Neural cell (in vitro differentiated cells): Measurements from ENCODE around the gene USP37. TPM values are rescaled to one million over a fixed set of nuclear protein-coding genes. Genes with fewer than 3 reads are reported as not detected.

Experiments
- H2AFZ ChIP-seq: fragments of 200-600, 300-800 bp; sonication (generic), shearing (Covaris generic); 2 replicates; pipeline ENCODE4 v1.6.0; 2014; ENCODE audit warnings: low read depth, mild to moderate bottlenecking, antibody characterized with exemption, low read length, moderate library complexity
- H3F3A ChIP-seq: fragments of 200-600 bp; shearing (Covaris generic); 2 replicates; pipeline ENCODE4 v1.6.1; 2016; ENCODE audit warnings: mild to moderate bottlenecking, moderate library complexity, mixed read lengths, antibody characterized with exemption, low read length; ENCODE audit not compliant: insufficient read depth, poor library complexity, severe bottlenecking
- H3K27ac ChIP-seq: fragments of 200-600, 300-800 bp; sonication (generic), shearing (Covaris generic); 2 replicates; pipeline ENCODE4 v1.5.1; 2014; ENCODE audit warnings: mild to moderate bottlenecking, low read length, moderate library complexity
- H3K27me3 ChIP-seq: fragments of 300-800, 200-600 bp; sonication (generic), shearing (Covaris generic); 2 replicates; pipeline ENCODE4 v1.6.0; 2014; ENCODE audit warnings: mild to moderate bottlenecking, low read depth, low read length, moderate library complexity; ENCODE audit not compliant: insufficient read depth
- H3K36me3 ChIP-seq: fragments of 300-800, 200-600 bp; sonication (generic), shearing (Covaris generic); 2 replicates; pipeline ENCODE4 v1.5.1; 2014; ENCODE audit warnings: mild to moderate bottlenecking, antibody characterized with exemption, low read length, moderate library complexity; ENCODE audit not compliant: insufficient read depth
- H3K4me2 ChIP-seq: fragments of 300-800, 200-600 bp; sonication (generic), shearing (Covaris generic); 2 replicates; pipeline ENCODE4 v1.6.0; 2014; ENCODE audit warnings: mild to moderate bottlenecking, low read length
- H3K4me3 ChIP-seq: fragments of 300-800, 200-600 bp; sonication (generic), shearing (Covaris generic); 2 replicates; pipeline ENCODE4 v1.5.1; 2014; ENCODE audit warnings: mild to moderate bottlenecking, low read length, moderate library complexity
- H3K79me2 ChIP-seq: fragments of 200-600 bp; shearing (Covaris generic); replicated peaks from 2 replicates; pipeline ENCODE4 v1.6.0; 2014; ENCODE audit warnings: mild to moderate bottlenecking, low read length, moderate library complexity; ENCODE audit not compliant: insufficient read depth
- H3K9ac ChIP-seq: fragments of 300-800, 200-600 bp; sonication (generic), shearing (Covaris generic); 2 replicates; pipeline ENCODE4 v1.6.1; 2016; ENCODE audit warnings: mild to moderate bottlenecking, low read length, mixed read lengths
- H3K9me2 ChIP-seq: fragments of 200-600 bp; shearing (Covaris generic); 2 replicates; pipeline ENCODE4 v1.6.1; 2016; ENCODE audit warnings: mild to moderate bottlenecking, low read length, mixed read lengths; ENCODE audit not compliant: insufficient read depth
- H3K9me3 ChIP-seq: fragments of 200-600, 300-800 bp; sonication (generic), shearing (Covaris generic); 2 replicates; pipeline ENCODE4 v1.6.1; 2016; ENCODE audit warnings: mild to moderate bottlenecking, mixed run types, low read length, moderate library complexity, mixed read lengths
- H4K20me1 ChIP-seq: fragments of 200-600 bp; shearing (Covaris generic); 2 replicates; pipeline ENCODE4 v1.6.1; 2016; ENCODE audit warnings: mild to moderate bottlenecking, mixed run types; ENCODE audit not compliant: insufficient read depth
- CTCF ChIP-seq: fragments of 450-650 bp; IDR thresholded peaks from 2 replicates; pipeline ENCODE4 v1.5.1; 2014; ENCODE audit warnings: antibody characterized with exemption, mild to moderate bottlenecking, moderate library complexity; ENCODE audit not compliant: poor library complexity, severe bottlenecking
- EP300 ChIP-seq: fragments of 450-650 bp; conservative IDR thresholded peaks from 2 replicates; pipeline ENCODE4 v1.6.1; 2014; ENCODE audit warnings: antibody characterized with exemption, mild to moderate bottlenecking, moderate library complexity; ENCODE audit not compliant: poor library complexity, severe bottlenecking
- EZH2 ChIP-seq: fragments of 200-600, 300-800 bp; shearing (Covaris generic), sonication (generic); IDR thresholded peaks from 2 replicates; pipeline ENCODE4 v1.6.1; 2014; ENCODE audit warnings: antibody characterized with exemption, low read length, borderline replicate concordance, mild to moderate bottlenecking; ENCODE audit not compliant: insufficient read depth, poor library complexity, severe bottlenecking
- MXI1 ChIP-seq: fragments of 450-650 bp; conservative IDR thresholded peaks from 2 replicates; pipeline ENCODE4 v1.6.1; 2014; ENCODE audit warnings: antibody characterized with exemption, mild to moderate bottlenecking; ENCODE audit not compliant: poor library complexity, severe bottlenecking
- POLR2AphosphoS5 ChIP-seq: IDR thresholded peaks from 2 replicates; pipeline ENCODE4 v1.6.1; 2012
- RAD21 ChIP-seq: fragments of 450-650 bp; conservative IDR thresholded peaks from 2 replicates; pipeline ENCODE4 v1.6.1; 2014; ENCODE audit warnings: antibody characterized with exemption, mild to moderate bottlenecking, moderate library complexity
- SMC3 ChIP-seq: fragments of 450-650 bp; conservative IDR thresholded peaks from 2 replicates; pipeline ENCODE4 v1.6.1; 2014; ENCODE audit warnings: antibody characterized with exemption, mild to moderate bottlenecking, moderate library complexity; ENCODE audit not compliant: poor library complexity
- TAF1 ChIP-seq: IDR thresholded peaks from 2 replicates; pipeline ENCODE4 v1.6.1; 2012; ENCODE audit warnings: low read depth
- polyA plus RNA-seq: library from polyadenylated mRNA; depleted of rRNA; stranded (reverse); fragments of >200 nt; gene quantifications from 2 replicates; pipeline ENCODE4 v1.2.3, GENCODE V29; 2014
- TF ChIP-seq, protein P1 (sequence below): IDR thresholded peaks from 2 replicates; pipeline ENCODE4 v1.6.1; 2012; ENCODE audit warnings: borderline replicate concordance

USP37 gene
- polyA plus RNA-seq, 1 donor from 2014 or later: 16.5 TPM

- TF ChIP-seq MXI1 (no peak), CTCF (no peak), POLR2AphosphoS5 (no peak), RAD21 (no peak), EZH2 (no peak), TAF1 (no peak), EP300 (no peak), SMC3 (no peak)
- TF ChIP-seq, protein P1, sequence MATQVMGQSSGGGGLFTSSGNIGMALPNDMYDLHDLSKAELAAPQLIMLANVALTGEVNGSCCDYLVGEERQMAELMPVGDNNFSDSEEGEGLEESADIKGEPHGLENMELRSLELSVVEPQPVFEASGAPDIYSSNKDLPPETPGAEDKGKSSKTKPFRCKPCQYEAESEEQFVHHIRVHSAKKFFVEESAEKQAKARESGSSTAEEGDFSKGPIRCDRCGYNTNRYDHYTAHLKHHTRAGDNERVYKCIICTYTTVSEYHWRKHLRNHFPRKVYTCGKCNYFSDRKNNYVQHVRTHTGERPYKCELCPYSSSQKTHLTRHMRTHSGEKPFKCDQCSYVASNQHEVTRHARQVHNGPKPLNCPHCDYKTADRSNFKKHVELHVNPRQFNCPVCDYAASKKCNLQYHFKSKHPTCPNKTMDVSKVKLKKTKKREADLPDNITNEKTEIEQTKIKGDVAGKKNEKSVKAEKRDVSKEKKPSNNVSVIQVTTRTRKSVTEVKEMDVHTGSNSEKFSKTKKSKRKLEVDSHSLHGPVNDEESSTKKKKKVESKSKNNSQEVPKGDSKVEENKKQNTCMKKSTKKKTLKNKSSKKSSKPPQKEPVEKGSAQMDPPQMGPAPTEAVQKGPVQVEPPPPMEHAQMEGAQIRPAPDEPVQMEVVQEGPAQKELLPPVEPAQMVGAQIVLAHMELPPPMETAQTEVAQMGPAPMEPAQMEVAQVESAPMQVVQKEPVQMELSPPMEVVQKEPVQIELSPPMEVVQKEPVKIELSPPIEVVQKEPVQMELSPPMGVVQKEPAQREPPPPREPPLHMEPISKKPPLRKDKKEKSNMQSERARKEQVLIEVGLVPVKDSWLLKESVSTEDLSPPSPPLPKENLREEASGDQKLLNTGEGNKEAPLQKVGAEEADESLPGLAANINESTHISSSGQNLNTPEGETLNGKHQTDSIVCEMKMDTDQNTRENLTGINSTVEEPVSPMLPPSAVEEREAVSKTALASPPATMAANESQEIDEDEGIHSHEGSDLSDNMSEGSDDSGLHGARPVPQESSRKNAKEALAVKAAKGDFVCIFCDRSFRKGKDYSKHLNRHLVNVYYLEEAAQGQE: no peak
- H3K79me2 ChIP-seq: no peaks in the 10 kb centered on the region
- H3K9me2 ChIP-seq: no peaks in the 10 kb centered on the region
- H3K27me3 ChIP-seq: peaks cover 8% of the 10 kb centered on the region
- H3F3A ChIP-seq: no peaks in the 10 kb centered on the region
- H3K9ac ChIP-seq: no peak overlapping the region
- no peaks in the 10 kb centered on the region for H3K9me3 ChIP-seq
- H3K4me2 ChIP-seq: no peak overlapping the region
- no peaks in the 10 kb centered on the region for H3K36me3 ChIP-seq
- no peaks in the 10 kb centered on the region for H4K20me1 ChIP-seq
- H3K27ac ChIP-seq: no peak overlapping the region
- no peak overlapping the region for H3K4me3 ChIP-seq
- H2AFZ ChIP-seq: no peak overlapping the region
Observed at GRCh38 chr2:218403810-218404209, 164.3 kb downstream of the USP37 start.

DNA sequence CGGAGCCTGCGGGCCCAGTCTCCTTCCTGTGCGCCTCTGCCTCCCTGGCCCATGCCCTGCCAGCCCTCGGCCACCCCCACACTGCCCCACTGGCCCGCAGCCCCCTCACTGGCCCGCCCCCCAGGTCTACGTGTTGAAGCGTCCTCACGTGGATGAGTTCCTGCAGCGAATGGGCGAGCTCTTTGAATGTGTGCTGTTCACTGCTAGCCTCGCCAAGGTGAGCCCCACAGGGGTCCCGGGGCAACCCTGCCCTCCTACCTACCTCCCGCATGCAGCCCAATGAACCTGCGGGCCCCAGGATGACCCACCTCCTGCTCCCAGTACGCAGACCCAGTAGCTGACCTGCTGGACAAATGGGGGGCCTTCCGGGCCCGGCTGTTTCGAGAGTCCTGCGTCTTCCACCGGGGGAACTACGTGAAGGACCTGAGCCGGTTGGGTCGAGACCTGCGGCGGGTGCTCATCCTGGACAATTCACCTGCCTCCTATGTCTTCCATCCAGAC is 165.2 kb downstream of the USP37 start:
- peaks cover 17% of the 10 kb centered on the region for H3K27me3 ChIP-seq
- H3K9me3 ChIP-seq: no peaks in the 10 kb centered on the region
- H3F3A ChIP-seq: no peaks in the 10 kb centered on the region
- H3K36me3 ChIP-seq: no peaks in the 10 kb centered on the region
- no peak for TF ChIP-seq EZH2
- no peak for TF ChIP-seq POLR2AphosphoS5
- no peak for TF ChIP-seq RAD21
- TF ChIP-seq EP300: no peak
- TF ChIP-seq MXI1: no peak
- no peak for TF ChIP-seq SMC3
- TF ChIP-seq CTCF: no peak
- no peak for TF ChIP-seq TAF1
- TF ChIP-seq, protein P1: no peak
- H2AFZ ChIP-seq: no peak overlapping the region
- H3K9ac ChIP-seq: no peak overlapping the region
- H3K27ac ChIP-seq: no peak overlapping the region
- no peaks in the 10 kb centered on the region for H3K79me2 ChIP-seq
- H4K20me1 ChIP-seq: no peaks in the 10 kb centered on the region
- no peaks in the 10 kb centered on the region for H3K9me2 ChIP-seq
- no peak overlapping the region for H3K4me3 ChIP-seq
- H3K4me2 ChIP-seq: no peak overlapping the region
